Gastrocnemius medialis (tissue), 4 donors: Measurements from ENCODE around the gene B4GALNT1.

Experiments
- POLR2A ChIP-seq, 2 donors: fragments of 450-650 bp; IDR thresholded peaks; one replicate each; pipeline ENCODE4 v1.6.1; 2017; ENCODE audit warnings: antibody characterized with exemption in 2 of 2, mild to moderate bottlenecking in 2 of 2, moderate library complexity in 2 of 2
- TF ChIP-seq, protein P1 (sequence below), 5 experiments: fragments of 450-650 bp in 3 of 5; fragments of 200-600 bp in 2 of 5; sonication (generic) in 2 of 5; IDR thresholded peaks in 4 of 5; conservative IDR thresholded peaks in 1 of 5; 1 replicate in 4 of 5; 2 replicates in 1 of 5; pipeline ENCODE4 v1.5.1; 2016 to 2019; ENCODE audit warnings: antibody characterized with exemption in 5 of 5, mild to moderate bottlenecking in 3 of 5, moderate library complexity in 3 of 5

DNA sequence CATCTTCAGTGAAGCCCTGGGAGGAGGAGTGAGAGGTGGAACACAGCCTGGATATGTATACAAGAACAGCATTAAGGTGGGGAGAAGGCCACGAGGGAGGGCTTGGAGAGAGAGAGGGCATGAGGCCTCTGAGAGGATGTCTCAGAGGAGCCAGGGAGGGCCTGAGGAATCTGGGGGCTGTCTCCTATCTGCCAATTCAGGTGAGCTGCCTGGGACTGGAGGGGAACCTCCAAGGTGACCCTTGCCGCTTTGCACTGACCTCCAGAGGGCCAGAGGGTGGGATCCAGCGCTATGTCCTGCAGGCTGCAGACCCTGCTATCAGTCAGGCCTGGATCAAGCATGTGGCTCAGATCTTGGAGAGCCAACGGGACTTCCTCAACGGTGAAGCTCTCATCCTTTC lies 17.4 kb downstream of the B4GALNT1 start:
- TF ChIP-seq, protein P1, sequence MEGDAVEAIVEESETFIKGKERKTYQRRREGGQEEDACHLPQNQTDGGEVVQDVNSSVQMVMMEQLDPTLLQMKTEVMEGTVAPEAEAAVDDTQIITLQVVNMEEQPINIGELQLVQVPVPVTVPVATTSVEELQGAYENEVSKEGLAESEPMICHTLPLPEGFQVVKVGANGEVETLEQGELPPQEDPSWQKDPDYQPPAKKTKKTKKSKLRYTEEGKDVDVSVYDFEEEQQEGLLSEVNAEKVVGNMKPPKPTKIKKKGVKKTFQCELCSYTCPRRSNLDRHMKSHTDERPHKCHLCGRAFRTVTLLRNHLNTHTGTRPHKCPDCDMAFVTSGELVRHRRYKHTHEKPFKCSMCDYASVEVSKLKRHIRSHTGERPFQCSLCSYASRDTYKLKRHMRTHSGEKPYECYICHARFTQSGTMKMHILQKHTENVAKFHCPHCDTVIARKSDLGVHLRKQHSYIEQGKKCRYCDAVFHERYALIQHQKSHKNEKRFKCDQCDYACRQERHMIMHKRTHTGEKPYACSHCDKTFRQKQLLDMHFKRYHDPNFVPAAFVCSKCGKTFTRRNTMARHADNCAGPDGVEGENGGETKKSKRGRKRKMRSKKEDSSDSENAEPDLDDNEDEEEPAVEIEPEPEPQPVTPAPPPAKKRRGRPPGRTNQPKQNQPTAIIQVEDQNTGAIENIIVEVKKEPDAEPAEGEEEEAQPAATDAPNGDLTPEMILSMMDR (IDR thresholded peaks at IDR 0.05 in 4 of 5, conservative IDR thresholded peaks at IDR 0.05 in 1 of 5), result no peak
- no peak for TF ChIP-seq POLR2A (IDR thresholded peaks at IDR 0.05)
